Suprapubic skin (tissue), 4 donors: Measurements from ENCODE around the gene ABCF3.

ENCODE experiments used
- EP300 ChIP-seq: sonication (generic); formaldehyde crosslinking; IDR thresholded peaks from one replicate; pipeline ENCODE4 v1.6.1; 2017; ENCODE audit warnings: antibody characterized with exemption
- POLR2A ChIP-seq, 2 donors: fragments of 450-650 bp; IDR thresholded peaks; one replicate each; pipeline ENCODE4 v1.6.1; 2017; ENCODE audit warnings: antibody characterized with exemption in 2 of 2, mild to moderate bottlenecking in 2 of 2, moderate library complexity in 2 of 2
- POLR2AphosphoS5 ChIP-seq, 3 donors: sonication (generic); formaldehyde crosslinking; IDR thresholded peaks; one replicate each; pipeline ENCODE4 v1.6.1; 2017; ENCODE audit warnings: antibody characterized with exemption in 3 of 3
- TF ChIP-seq, protein P1 (sequence below), 2 donors: fragments of 200-600 bp in 1 of 2; fragments of 450-650 bp in 1 of 2; sonication (generic) in 1 of 2; IDR thresholded peaks; one replicate each; pipeline ENCODE4 v1.5.1; 2016 to 2019; ENCODE audit warnings: antibody characterized with exemption in 2 of 2, mild to moderate bottlenecking in 1 of 2, moderate library complexity in 1 of 2

DNA sequence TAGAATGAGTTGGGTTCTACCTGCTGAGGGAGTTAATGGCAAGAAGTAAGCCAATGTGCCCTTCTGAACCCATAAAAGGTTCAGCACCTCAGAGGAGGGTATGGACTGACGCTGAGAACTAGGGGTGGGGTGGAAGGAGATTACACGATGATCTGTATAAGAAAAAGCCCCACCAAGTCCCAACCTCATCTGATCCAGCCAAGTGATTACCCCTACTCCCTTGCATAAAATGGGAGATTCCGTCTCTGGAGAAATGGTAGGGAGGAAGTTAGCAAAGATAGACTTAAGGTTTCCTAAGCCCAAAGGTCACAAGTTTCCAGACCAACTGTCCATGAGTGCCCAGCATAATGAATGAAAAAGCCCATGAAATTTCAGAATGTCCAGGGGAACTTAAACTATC, 37.9 kb upstream of the ABCF3 start:
- TF ChIP-seq EP300: no peak
- TF ChIP-seq, protein P1, sequence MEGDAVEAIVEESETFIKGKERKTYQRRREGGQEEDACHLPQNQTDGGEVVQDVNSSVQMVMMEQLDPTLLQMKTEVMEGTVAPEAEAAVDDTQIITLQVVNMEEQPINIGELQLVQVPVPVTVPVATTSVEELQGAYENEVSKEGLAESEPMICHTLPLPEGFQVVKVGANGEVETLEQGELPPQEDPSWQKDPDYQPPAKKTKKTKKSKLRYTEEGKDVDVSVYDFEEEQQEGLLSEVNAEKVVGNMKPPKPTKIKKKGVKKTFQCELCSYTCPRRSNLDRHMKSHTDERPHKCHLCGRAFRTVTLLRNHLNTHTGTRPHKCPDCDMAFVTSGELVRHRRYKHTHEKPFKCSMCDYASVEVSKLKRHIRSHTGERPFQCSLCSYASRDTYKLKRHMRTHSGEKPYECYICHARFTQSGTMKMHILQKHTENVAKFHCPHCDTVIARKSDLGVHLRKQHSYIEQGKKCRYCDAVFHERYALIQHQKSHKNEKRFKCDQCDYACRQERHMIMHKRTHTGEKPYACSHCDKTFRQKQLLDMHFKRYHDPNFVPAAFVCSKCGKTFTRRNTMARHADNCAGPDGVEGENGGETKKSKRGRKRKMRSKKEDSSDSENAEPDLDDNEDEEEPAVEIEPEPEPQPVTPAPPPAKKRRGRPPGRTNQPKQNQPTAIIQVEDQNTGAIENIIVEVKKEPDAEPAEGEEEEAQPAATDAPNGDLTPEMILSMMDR (IDR thresholded peaks at IDR 0.05): no peak
- no peak for TF ChIP-seq POLR2AphosphoS5 (IDR thresholded peaks at IDR 0.05)
- no peak for TF ChIP-seq POLR2A (IDR thresholded peaks at IDR 0.05)
